Measurements from ENCODE around the gene ATAD3B. TPM values are rescaled to one million over a fixed set of nuclear protein-coding genes. Genes with fewer than 3 reads are reported as not detected.

ATAD3B gene
- total and polyA plus RNA-seq, 2 of the 13 experiments (the other 11 are each of a cell fraction or from before 2014, with no cell fraction given): 9.6 to 31.1 TPM

- TF ChIP-seq LRRFIP1 (CRISPR knock-in tag; conservative IDR thresholded peaks at IDR 0.05) (0 out of 2 replicates have a peak, but pooled peaks have one; percentile 68), ELF3 (CRISPR knock-in tag; IDR thresholded peaks at IDR 0.05) (peak; percentile 77), CEBPG (CRISPR knock-in tag; IDR thresholded peaks at IDR 0.05) (peak; percentile 27; the same call in 1 of the 2 replicates), SPEN (CRISPR knock-in tag; IDR thresholded peaks at IDR 0.05; ENCODE audit: low read depth) (peak; percentile 82; the same call in 1 of the 2 replicates), RFX3 (CRISPR knock-in tag; IDR thresholded peaks at IDR 0.05) (no peak), ETV5 (CRISPR knock-in tag; IDR thresholded peaks at IDR 0.05; ENCODE audit: borderline replicate concordance) (peak; percentile 72; the same call in 1 of the 2 replicates), GATAD1 (CRISPR knock-in tag; IDR thresholded peaks at IDR 0.05) (peak; percentile 53; the same call in 1 of the 2 replicates), ZNF274 (CRISPR knock-in tag; IDR thresholded peaks at IDR 0.05) (peak; percentile 71), FLYWCH1 (CRISPR knock-in tag; IDR thresholded peaks at IDR 0.05) (no peak), ZNF850 (CRISPR knock-in tag; conservative IDR thresholded peaks at IDR 0.05) (no peak), HIVEP1 (CRISPR knock-in tag; IDR thresholded peaks at IDR 0.05) (peak; percentile 99), BCL6 (CRISPR knock-in tag; IDR thresholded peaks at IDR 0.05) (peak; percentile 77), MIER3 (CRISPR knock-in tag; IDR thresholded peaks at IDR 0.05; ENCODE audit: borderline replicate concordance) (peak; percentile 15; the same call in 1 of the 2 replicates), KLF11 (CRISPR knock-in tag; IDR thresholded peaks at IDR 0.05) (no peak), TARDBP (CRISPR knock-in tag; IDR thresholded peaks at IDR 0.05) (peak; percentile 51; the same call in 1 of the 2 replicates), KAT2B (IDR thresholded peaks at IDR 0.05; ENCODE audit: borderline replicate concordance, low read depth, low read length) (no peak), ZNF234 (CRISPR knock-in tag; conservative IDR thresholded peaks at IDR 0.05) (0 out of 2 replicates have a peak, but pooled peaks have one; percentile 55), ZSCAN31 (CRISPR knock-in tag; IDR thresholded peaks at IDR 0.05; ENCODE audit: low read depth) (0 out of 2 replicates have a peak, but pooled peaks have one; percentile 80), ZNF773 (CRISPR knock-in tag; IDR thresholded peaks at IDR 0.05; ENCODE audit: borderline replicate concordance) (no peak), MBNL3 (CRISPR knock-in tag; conservative IDR thresholded peaks at IDR 0.05) (no peak), ZNF792 (CRISPR knock-in tag; IDR thresholded peaks at IDR 0.05) (peak; percentile 80), SP1 (IDR thresholded peaks at IDR 0.05) (no peak), SP1 (CRISPR knock-in tag; IDR thresholded peaks at IDR 0.05) (peak; percentile 37; the same call in 1 of the 2 replicates), NFKB2 (CRISPR knock-in tag; IDR thresholded peaks at IDR 0.05; ENCODE audit: borderline replicate concordance) (peak; percentile 75; the same call in 1 of the 2 replicates), POLR2AphosphoS5 (IDR thresholded peaks at IDR 0.05; ENCODE audit: low read depth, low read length) (peak; percentile 82), PRPF4 (IDR thresholded peaks at IDR 0.05; ENCODE audit: low read depth, low read length, poor library complexity, severe bottlenecking) (no peak), ZFP36L1 (CRISPR knock-in tag; IDR thresholded peaks at IDR 0.05) (peak; percentile 73; the same call in 1 of the 2 replicates), ZKSCAN1 (IDR thresholded peaks at IDR 0.05; ENCODE audit: low read length) (no peak), BRD4 (CRISPR knock-in tag; IDR thresholded peaks at IDR 0.05) (peak; percentile 13; the same call in 1 of the 2 replicates)
Observed at GRCh38 chr1:1431845-1432273, 39.7 kb upstream of the ATAD3B start (continued).
